ENCODE results near the gene DCAF7.

DCAF7 gene

GRCh38 chr17:63589646-63590045 is 39.4 kb downstream of the DCAF7 start:
- H3K4me3 ChIP-seq (ENCODE audit: low read length), result no peak overlapping the region
- TF ChIP-seq CTCF (conservative IDR thresholded peaks at IDR 0.05; ENCODE audit: low read length), result no peak
- DNase-seq (ENCODE audit: low read depth), result no peak

DNA sequence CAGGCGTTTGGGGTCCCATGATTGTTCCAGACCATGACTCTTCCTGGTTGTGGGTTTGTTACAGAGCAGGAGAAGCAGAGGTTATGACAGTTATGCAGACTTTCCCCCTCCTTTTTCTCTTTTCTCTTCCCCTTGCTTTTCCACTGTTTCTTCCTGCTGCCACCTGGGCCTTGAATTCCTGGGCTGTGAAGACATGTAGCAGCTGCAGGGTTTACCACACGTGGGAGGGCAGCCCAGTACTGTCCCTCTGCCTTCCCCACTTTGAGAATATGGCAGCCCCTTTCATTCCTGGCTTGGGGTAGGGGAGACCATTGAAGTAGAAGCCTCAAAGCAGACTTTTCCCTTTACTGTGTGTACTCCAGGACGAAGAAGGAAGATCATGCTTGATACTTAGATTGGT is 42.5 kb downstream of the DCAF7 start:
- no peak for TF ChIP-seq CTCF (conservative IDR thresholded peaks at IDR 0.05; ENCODE audit: low read length)
- H3K4me3 ChIP-seq (ENCODE audit: low read length), result no peak overlapping the region
- DNase-seq (ENCODE audit: low read depth), result no peak

- TF ChIP-seq CTCF (conservative IDR thresholded peaks at IDR 0.05; ENCODE audit: low read length), result no peak
- H3K4me3 ChIP-seq (ENCODE audit: low read length), result no peak overlapping the region
- DNase-seq (ENCODE audit: low read depth), result no peak
Measured at GRCh38 chr17:63595132-63595531, 44.9 kb downstream of the DCAF7 start.

DNA sequence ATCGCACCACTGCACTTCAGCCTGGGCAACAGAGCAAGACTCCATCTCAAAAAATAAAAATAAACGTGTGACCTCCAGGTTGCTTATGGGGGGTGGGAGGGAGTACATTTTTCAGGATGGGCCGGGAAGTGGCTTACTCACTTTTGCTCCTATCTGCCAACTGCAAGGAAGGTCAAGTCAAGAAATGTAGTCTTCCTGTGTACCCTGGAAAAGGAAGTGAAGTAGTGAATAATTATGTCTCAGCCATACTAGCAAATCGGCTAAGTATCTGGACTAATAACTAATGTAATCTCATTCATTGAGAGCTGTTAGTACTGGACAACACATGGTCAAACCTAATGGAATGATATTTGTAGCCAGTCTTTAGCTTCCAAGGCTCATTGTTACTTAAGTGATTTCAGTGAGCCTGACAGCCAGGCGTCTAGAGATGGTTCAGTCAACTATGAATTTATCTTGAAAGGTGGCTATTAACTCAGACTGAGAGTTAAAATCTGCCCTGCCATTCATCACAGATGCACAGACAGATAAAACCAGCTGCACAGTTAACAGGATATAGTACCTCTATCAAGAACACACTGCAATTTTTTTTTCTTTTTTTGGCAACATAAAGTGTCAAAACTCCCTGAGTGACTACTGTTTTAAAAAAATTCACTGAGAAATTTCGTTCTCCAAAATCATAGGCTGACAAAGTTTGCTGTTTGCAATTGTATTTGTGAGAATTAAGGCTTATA is 46.7 kb downstream of the DCAF7 start:
- TF ChIP-seq CTCF (conservative IDR thresholded peaks at IDR 0.05; ENCODE audit: low read length), result no peak
- DNase-seq (ENCODE audit: low read depth), result no peak
- no peak overlapping the region for H3K4me3 ChIP-seq (ENCODE audit: low read length)

- no peak for TF ChIP-seq CTCF (conservative IDR thresholded peaks at IDR 0.05; ENCODE audit: low read length)
- no peak for DNase-seq (ENCODE audit: low read depth)
- no peak overlapping the region for H3K4me3 ChIP-seq (ENCODE audit: low read length)
Measured at GRCh38 chr17:63598281-63598680, 48.0 kb downstream of the DCAF7 start.

DNA sequence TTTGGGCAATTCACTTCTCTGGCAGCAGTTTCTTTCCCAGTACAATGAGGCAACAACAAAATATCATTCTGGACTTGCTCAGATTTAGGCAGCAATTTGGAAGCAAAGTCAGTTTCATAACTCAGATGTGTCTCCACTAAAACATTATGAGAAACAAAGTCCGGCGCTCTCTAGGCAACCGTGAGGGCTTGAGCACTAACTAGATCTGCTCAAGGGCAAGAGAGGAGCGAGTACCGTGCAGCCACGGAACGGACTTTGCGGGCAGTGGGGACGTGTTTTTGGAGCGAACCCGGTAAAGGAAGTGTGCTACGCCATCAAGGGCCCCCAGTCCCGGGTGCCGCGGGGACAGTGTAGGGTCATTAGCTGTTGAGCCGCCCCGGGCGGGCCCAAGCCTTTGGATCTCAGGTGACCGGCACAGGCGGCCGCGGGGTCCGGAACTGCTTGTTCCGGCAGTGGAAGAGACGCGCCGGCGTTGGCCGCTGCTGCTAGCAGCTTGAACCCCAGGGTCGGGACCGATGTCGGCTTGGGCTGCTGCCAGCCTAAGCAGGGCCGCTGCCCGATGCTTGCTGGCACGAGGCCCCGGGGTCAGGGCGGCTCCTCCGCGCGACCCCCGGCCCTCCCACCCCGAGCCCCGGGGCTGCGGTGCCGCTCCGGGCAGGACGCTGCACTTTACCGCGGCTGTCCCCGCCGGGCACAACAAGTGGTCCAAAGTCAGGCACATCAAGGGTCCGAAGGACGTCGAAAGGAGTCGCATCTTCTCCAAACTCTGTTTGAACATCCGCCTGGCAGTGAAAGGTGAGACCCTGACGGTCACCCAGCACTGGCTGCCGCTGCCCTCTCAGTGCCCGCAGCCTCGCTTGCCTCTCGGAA is 50.5 kb downstream of the DCAF7 start, which contains the start of gene TACO1:
TACO1 (plus strand) TSS at position 327 of the 870 bp plus-strand sequence; CDS start at position 516, 189 bp downstream.
- no peak for TF ChIP-seq CTCF (conservative IDR thresholded peaks at IDR 0.05; ENCODE audit: low read length)
- DNase-seq (ENCODE audit: low read depth), result peak; percentile 84
- H3K4me3 ChIP-seq (ENCODE audit: low read length), result peak within 1 kb of the TSS; percentile 91

Data from AG10803 (cell line).